T-helper 2 cell treated with Interferon-gamma antibody and Interleukin-4, amounts not matched to agents 5 μg/mL and 100 μg/mL, for 36 hours (primary cell): ENCODE measurements around the gene CAMTA1.
"Not testable (repeated sequence)": the region's sequence is repeated elsewhere in the genome, so short reads cannot be mapped to it uniquely, and the experiment has no call there.

ENCODE experiments used
- DNase-seq: peaks from one replicate; pipeline ENCODE4 v3.0.0; 2021; ENCODE audit warnings: low spot score
- H3K27ac Mint-ChIP-seq: one replicate; pipeline ENCODE4 v1.8.0; 2021; ENCODE audit warnings: mild to moderate bottlenecking, mixed read lengths
- H3K27me3 Mint-ChIP-seq: one replicate; pipeline ENCODE4 v1.8.0; 2021; ENCODE audit warnings: low read depth, mixed read lengths
- H3K36me3 Mint-ChIP-seq: one replicate; pipeline ENCODE4 v1.8.0; 2021; ENCODE audit warnings: low read depth, mixed read lengths
- H3K4me1 Mint-ChIP-seq: one replicate; pipeline ENCODE4 v1.8.0; 2021; ENCODE audit warnings: low read depth, mixed read lengths
- H3K4me3 Mint-ChIP-seq: one replicate; pipeline ENCODE4 v1.8.0; 2022; ENCODE audit warnings: mild to moderate bottlenecking, moderate library complexity, mixed read lengths
- H3K9me3 Mint-ChIP-seq: one replicate; pipeline ENCODE4 v1.8.0; 2021; ENCODE audit warnings: mixed read lengths

The CAMTA1 gene

GRCh38 chr1:6831366-6831765 lies 46.1 kb downstream of the CAMTA1 start:
- Mint-ChIP-seq H3K36me3 (no peaks in the 10 kb centered on the region), H3K27ac (no peak overlapping the region), H3K9me3 (no peaks in the 10 kb centered on the region), H3K4me1 (peaks cover 2% of the 10 kb centered on the region), H3K4me3 (no peak overlapping the region), H3K27me3 (no peaks in the 10 kb centered on the region)
- DNase-seq, result no peak

- not testable (repeated sequence) for H3K9me3 Mint-ChIP-seq, H3K4me1 Mint-ChIP-seq, H3K36me3 Mint-ChIP-seq, H3K27me3 Mint-ChIP-seq, H3K27ac Mint-ChIP-seq, DNase-seq, H3K4me3 Mint-ChIP-seq
Observed at GRCh38 chr1:6832006-6832405, 46.8 kb downstream of the CAMTA1 start.

- Mint-ChIP-seq H3K9me3 (no peaks in the 10 kb centered on the region), H3K4me1 (peaks cover 2% of the 10 kb centered on the region), H3K36me3 (no peaks in the 10 kb centered on the region), H3K4me3 (no peak overlapping the region), H3K27ac (no peak overlapping the region), H3K27me3 (no peaks in the 10 kb centered on the region)
- no peak for DNase-seq
Observed at GRCh38 chr1:6832531-6833188, 47.4 kb downstream of the CAMTA1 start.

GRCh38 chr1:6833804-6834203 lies 48.5 kb downstream of the CAMTA1 start:
- Mint-ChIP-seq H3K36me3 (no peaks in the 10 kb centered on the region), H3K4me1 (peaks cover 2% of the 10 kb centered on the region), H3K9me3 (no peaks in the 10 kb centered on the region), H3K27ac (no peak overlapping the region), H3K27me3 (no peaks in the 10 kb centered on the region), H3K4me3 (no peak overlapping the region)
- DNase-seq, result no peak

GRCh38 chr1:6834366-6834765 lies 49.1 kb downstream of the CAMTA1 start:
- Mint-ChIP-seq H3K27me3 (no peaks in the 10 kb centered on the region), H3K4me1 (peaks cover 2% of the 10 kb centered on the region), H3K36me3 (no peaks in the 10 kb centered on the region), H3K27ac (no peak overlapping the region), H3K4me3 (no peak overlapping the region), H3K9me3 (no peaks in the 10 kb centered on the region)
- no peak for DNase-seq

- Mint-ChIP-seq H3K9me3 (no peaks in the 10 kb centered on the region), H3K4me3 (no peak overlapping the region), H3K27ac (no peak overlapping the region), H3K4me1 (peaks cover 2% of the 10 kb centered on the region), H3K36me3 (no peaks in the 10 kb centered on the region), H3K27me3 (no peaks in the 10 kb centered on the region)
- DNase-seq, result no peak
Observed at GRCh38 chr1:6835139-6835538, 49.9 kb downstream of the CAMTA1 start.

GRCh38 chr1:6842301-6842700 lies 57.0 kb downstream of the CAMTA1 start:
- Mint-ChIP-seq H3K36me3 (peaks cover 11% of the 10 kb centered on the region), H3K27me3 (no peaks in the 10 kb centered on the region), H3K9me3 (peaks cover 5% of the 10 kb centered on the region), H3K4me1 (no peaks in the 10 kb centered on the region), H3K4me3 (no peak overlapping the region), H3K27ac (no peak overlapping the region)
- DNase-seq, result no peak

GRCh38 chr1:6845786-6846185 lies 60.5 kb downstream of the CAMTA1 start:
- DNase-seq, H3K27me3 Mint-ChIP-seq, H3K27ac Mint-ChIP-seq, H3K4me3 Mint-ChIP-seq, H3K4me1 Mint-ChIP-seq, H3K9me3 Mint-ChIP-seq, H3K36me3 Mint-ChIP-seq: not testable (repeated sequence)

GRCh38 chr1:6848816-6849215 lies 63.6 kb downstream of the CAMTA1 start:
- DNase-seq, result no peak
- Mint-ChIP-seq H3K9me3 (peaks cover 5% of the 10 kb centered on the region), H3K36me3 (peaks cover 10% of the 10 kb centered on the region), H3K4me3 (no peak overlapping the region), H3K27ac (no peak overlapping the region), H3K27me3 (no peaks in the 10 kb centered on the region), H3K4me1 (no peaks in the 10 kb centered on the region)

- peaks cover 5% of the 10 kb centered on the region for H3K36me3 Mint-ChIP-seq
- no peak for DNase-seq
Observed at GRCh38 chr1:6850537-6850936, 65.3 kb downstream of the CAMTA1 start.

GRCh38 chr1:6852136-6852890 lies 67.1 kb downstream of the CAMTA1 start:
- H3K4me1 Mint-ChIP-seq, result no peaks in the 10 kb centered on the region
- no peaks in the 10 kb centered on the region for H3K27me3 Mint-ChIP-seq
- no peak for DNase-seq
- no peak overlapping the region for H3K27ac Mint-ChIP-seq
- H3K4me3 Mint-ChIP-seq, result no peak overlapping the region
- H3K9me3 Mint-ChIP-seq, result no peaks in the 10 kb centered on the region
- peaks cover 2% of the 10 kb centered on the region for H3K36me3 Mint-ChIP-seq

More at GRCh38 chr1:6850537-6850936, 65.3 kb downstream of the CAMTA1 start:
- Mint-ChIP-seq H3K27ac (no peak overlapping the region), H3K4me1 (no peaks in the 10 kb centered on the region), H3K27me3 (no peaks in the 10 kb centered on the region), H3K9me3 (peaks cover 3% of the 10 kb centered on the region), H3K4me3 (no peak overlapping the region)

GRCh38 chr1:6854166-6854565 lies 68.9 kb downstream of the CAMTA1 start:
- Mint-ChIP-seq H3K9me3 (no peaks in the 10 kb centered on the region), H3K27ac (no peak overlapping the region), H3K36me3 (peaks cover 2% of the 10 kb centered on the region), H3K4me3 (no peak overlapping the region), H3K4me1 (no peaks in the 10 kb centered on the region), H3K27me3 (no peaks in the 10 kb centered on the region)
- DNase-seq, result no peak

- no peaks in the 10 kb centered on the region for H3K4me1 Mint-ChIP-seq
- no peak overlapping the region for H3K27ac Mint-ChIP-seq
- H3K4me3 Mint-ChIP-seq, result no peak overlapping the region
- no peaks in the 10 kb centered on the region for H3K27me3 Mint-ChIP-seq
- H3K36me3 Mint-ChIP-seq, result peaks cover 2% of the 10 kb centered on the region
- no peak for DNase-seq
- H3K9me3 Mint-ChIP-seq, result no peaks in the 10 kb centered on the region
Observed at GRCh38 chr1:6857831-6858230, 72.6 kb downstream of the CAMTA1 start.

GRCh38 chr1:6858596-6858995 lies 73.3 kb downstream of the CAMTA1 start:
- no peaks in the 10 kb centered on the region for H3K27me3 Mint-ChIP-seq
- no peaks in the 10 kb centered on the region for H3K9me3 Mint-ChIP-seq
- no peak for DNase-seq
- H3K4me3 Mint-ChIP-seq, result no peak overlapping the region
- H3K27ac Mint-ChIP-seq, result no peak overlapping the region
- H3K36me3 Mint-ChIP-seq, result no peaks in the 10 kb centered on the region
- H3K4me1 Mint-ChIP-seq, result no peaks in the 10 kb centered on the region
